IMR-90 (cell line): ENCODE measurements around the gene HMX1. TPM values are rescaled to one million over a fixed set of nuclear protein-coding genes. Genes with fewer than 3 reads are reported as not detected.

ENCODE experiments used
- ATAC-seq: fragments of 200-7000 bp; cut with Tn5 transposase; 2 replicates; pipeline ENCODE4 v1.9.1; 2020; ENCODE audit warnings: low read depth, mild to moderate bottlenecking, moderate library complexity
- BruUV-seq: library from RNA; stranded (reverse); fragments of 400-500 nt; replicated peaks from 2 replicates; lab custom pipeline; 2021; lab: Mats Ljungman, UMichigan
- CTCF ChIA-PET: fragments of 300-600 bp; formaldehyde crosslinking; extraction: SDS; loops from one replicate; lab custom pipeline; 2021; ENCODE audit warnings: antibody characterized with exemption; lab: Yijun Ruan, JAX
- POLR2A ChIA-PET: fragments of 300-600 bp; sonication (Branson Sonifier 250); formaldehyde crosslinking; loops from one replicate; lab custom pipeline; 2022; ENCODE audit warnings: antibody characterized with exemption; ENCODE audit not compliant: unreplicated experiment; lab: Charles Lee
- DNase-seq: peaks from one replicate; pipeline ENCODE4 v3.0.0; 2013
- H2AFZ ChIP-seq: replicated peaks from 2 replicates; pipeline ENCODE3; 2013; ENCODE audit warnings: low read length, mild to moderate bottlenecking; ENCODE audit not compliant: poor library complexity
- H2AK5ac ChIP-seq: 2 replicates; pipeline ENCODE4 v1.6.1; 2013; ENCODE audit warnings: low read depth, low read length, inconsistent platforms
- H2AK9ac ChIP-seq: replicated peaks from 2 replicates; pipeline ENCODE3; 2013; ENCODE audit warnings: mild to moderate bottlenecking, low read depth, low read length, moderate library complexity; ENCODE audit not compliant: poor library complexity
- H2BK120ac ChIP-seq: 2 replicates; pipeline ENCODE4 v1.6.1; 2013; ENCODE audit warnings: low read depth, low read length, inconsistent platforms
- H2BK15ac ChIP-seq: 3 replicates; pipeline ENCODE4 v1.6.1; 2013; ENCODE audit warnings: low read depth, low read length, inconsistent platforms
- H2BK20ac ChIP-seq: 2 replicates; pipeline ENCODE4 v1.6.1; 2013; ENCODE audit warnings: low read depth, mild to moderate bottlenecking, inconsistent platforms, low read length, moderate library complexity
- H2BK5ac ChIP-seq: 2 replicates; pipeline ENCODE4 v1.6.1; 2013; ENCODE audit warnings: mild to moderate bottlenecking, low read depth, low read length, inconsistent platforms; ENCODE audit not compliant: poor library complexity, severe bottlenecking
- H3K14ac ChIP-seq: replicated peaks from 2 replicates; pipeline ENCODE4 v1.6.1; 2013; ENCODE audit warnings: low read depth, low read length, inconsistent platforms
- H3K18ac ChIP-seq: 2 replicates; pipeline ENCODE4 v1.6.1; 2013; ENCODE audit warnings: low read depth, low read length, control low read depth
- H3K23ac ChIP-seq: 2 replicates; pipeline ENCODE4 v1.6.1; 2013; ENCODE audit warnings: low read depth, low read length, inconsistent platforms
- H3K27ac ChIP-seq: 2 replicates; pipeline ENCODE4 v1.5.1; 2013; ENCODE audit warnings: mild to moderate bottlenecking, control low read depth, low read length; ENCODE audit not compliant: insufficient read depth
- H3K27me3 ChIP-seq: 2 replicates; pipeline ENCODE4 v1.6.1; 2013; ENCODE audit warnings: low read length; ENCODE audit not compliant: control insufficient read depth, insufficient read depth
- H3K36me3 ChIP-seq: 2 replicates; pipeline ENCODE4 v1.6.1; 2013; ENCODE audit warnings: low read length, mixed read lengths; ENCODE audit not compliant: control insufficient read depth, insufficient read depth
- H3K4ac ChIP-seq: 2 replicates; pipeline ENCODE4 v1.6.1; 2013; ENCODE audit warnings: low read depth, low read length, inconsistent platforms
- H3K4me1 ChIP-seq: 2 replicates; pipeline ENCODE4 v1.6.1; 2013; ENCODE audit warnings: low read length, mixed read lengths; ENCODE audit not compliant: control insufficient read depth, insufficient read depth
- H3K4me2 ChIP-seq: 2 replicates; pipeline ENCODE4 v1.6.1; 2013; ENCODE audit warnings: low read depth, mild to moderate bottlenecking, control low read depth, low read length, moderate library complexity
- H3K4me3 ChIP-seq: 2 replicates; pipeline ENCODE4 v1.5.1; 2013; ENCODE audit warnings: low read depth, mild to moderate bottlenecking, control low read depth, low read length, moderate library complexity; ENCODE audit not compliant: insufficient read depth
- H3K56ac ChIP-seq: 2 replicates; pipeline ENCODE4 v1.6.1; 2013; ENCODE audit warnings: low read length, inconsistent platforms; ENCODE audit not compliant: insufficient read depth; ENCODE audit errors: extremely low read depth
- H3K79me1 ChIP-seq, 2 experiments: 2 replicates each; pipeline ENCODE4 v1.6.1; 2013; ENCODE audit warnings: low read length in 2 of 2, inconsistent platforms in 1 of 2, low read depth in 1 of 2
- H3K9ac ChIP-seq: 2 replicates; pipeline ENCODE4 v1.6.1; 2013; ENCODE audit warnings: low read depth, low read length, control low read depth
- H3K9me1 ChIP-seq: 2 replicates; pipeline ENCODE4 v1.6.1; 2013; ENCODE audit warnings: low read length, inconsistent platforms; ENCODE audit not compliant: insufficient read depth
- H3K9me3 ChIP-seq: 2 replicates; pipeline ENCODE4 v1.6.1; 2013; ENCODE audit warnings: low read length; ENCODE audit not compliant: control insufficient read depth, insufficient read depth
- H4K20me1 ChIP-seq: 2 replicates; pipeline ENCODE4 v1.6.1; 2013; ENCODE audit warnings: low read length, inconsistent platforms; ENCODE audit not compliant: insufficient read depth
- H4K5ac ChIP-seq: 2 replicates; pipeline ENCODE4 v1.6.1; 2013; ENCODE audit warnings: mild to moderate bottlenecking, low read depth, low read length, control low read depth
- H4K8ac ChIP-seq, 2 experiments: 2 replicates each; pipeline ENCODE4 v1.6.1; 2013; ENCODE audit warnings: low read depth in 2 of 2, low read length in 2 of 2, control low read depth in 1 of 2, inconsistent platforms in 1 of 2
- H4K91ac ChIP-seq: 2 replicates; pipeline ENCODE4 v1.6.1; 2013; ENCODE audit warnings: low read depth, low read length, inconsistent platforms; ENCODE audit not compliant: insufficient read depth
- BHLHE40 ChIP-seq: fragments of 150-350 bp; IDR thresholded peaks from 2 replicates; pipeline ENCODE4 v1.6.1; 2016; ENCODE audit warnings: mild to moderate bottlenecking, low read depth, low read length
- CEBPB ChIP-seq: IDR thresholded peaks from 2 replicates; pipeline ENCODE4 v1.6.1; 2012; ENCODE audit warnings: low read depth, low read length, improper control_type of control experiment
- CHD1 ChIP-seq: IDR thresholded peaks from 2 replicates; pipeline ENCODE4 v1.6.1; 2012; ENCODE audit warnings: low read depth, low read length, improper control_type of control experiment
- FOS ChIP-seq: fragments of 150-350 bp; IDR thresholded peaks from 2 replicates; pipeline ENCODE4 v1.6.1; 2016; ENCODE audit warnings: low read depth, low read length
- MAFK ChIP-seq: IDR thresholded peaks from 2 replicates; pipeline ENCODE4 v1.6.1; 2012; ENCODE audit warnings: low read depth, low read length, improper control_type of control experiment
- MAZ ChIP-seq: IDR thresholded peaks from 2 replicates; pipeline ENCODE4 v1.6.1; 2012; ENCODE audit warnings: low read depth, mild to moderate bottlenecking, low read length, improper control_type of control experiment, moderate library complexity, borderline replicate concordance
- MXI1 ChIP-seq: IDR thresholded peaks from 2 replicates; pipeline ENCODE4 v1.6.1; 2012; ENCODE audit warnings: low read depth, mild to moderate bottlenecking, low read length, moderate library complexity, borderline replicate concordance
- NFE2L2 ChIP-seq: fragments of 150-350 bp; IDR thresholded peaks from 2 replicates; pipeline ENCODE4 v1.6.1; 2016; ENCODE audit warnings: low read depth, mild to moderate bottlenecking, low read length
- POLR2A ChIP-seq: IDR thresholded peaks from 2 replicates; pipeline ENCODE4 v1.6.1; 2012; ENCODE audit warnings: mild to moderate bottlenecking, low read depth, low read length
- RAD21 ChIP-seq: IDR thresholded peaks from 2 replicates; pipeline ENCODE4 v1.6.1; 2012; ENCODE audit warnings: low read length, improper control_type of control experiment
- RCOR1 ChIP-seq: IDR thresholded peaks from 2 replicates; pipeline ENCODE4 v1.6.1; 2012; ENCODE audit warnings: mild to moderate bottlenecking, low read length, improper control_type of control experiment; ENCODE audit not compliant: insufficient replicate concordance
- SMC3 ChIP-seq: fragments of 150-350 bp; IDR thresholded peaks from 2 replicates; pipeline ENCODE4 v1.6.1; 2016; ENCODE audit warnings: low read depth, mild to moderate bottlenecking, antibody characterized with exemption, low read length, moderate library complexity
- WGBS, 2 experiments: methylation state at CpG; one replicate each; pipeline versions ENCODE4 v1.1.5 to v1.1.7; 2013; ENCODE audit warnings: missing lambda C conversion rate in 2 of 2; ENCODE audit not compliant: insufficient read length in 1 of 2; ENCODE audit errors: extremely low coverage in 2 of 2; 5-methylcytosine and 5-hydroxymethylcytosine counted together
- dilution Hi-C: fragments of 300-500 bp; cut with HindIII; formaldehyde crosslinking; loops from one replicate; pipeline ENCODE4 v1.14.3; 2018; ENCODE audit warnings: low sequenced_read_pairs; ENCODE audit not compliant: unreplicated experiment
- in situ Hi-C: fragments of 300-500 bp; cut with MboI; formaldehyde crosslinking; loops from 3 replicates; pipeline ENCODE4 v1.14.3; 2019; ENCODE audit warnings: low sequenced_read_pairs, inconsistent platforms, mixed read lengths
- intact Hi-C: fragments of 100-400 bp; cut with micrococcal nuclease; formaldehyde crosslinking; loops from 2 replicates; pipeline ENCODE4 v1.10.0; 2022
- polyA plus RNA-seq, 3 experiments: library from polyadenylated mRNA; depleted of rRNA; stranded (reverse); fragments of >200 nt; gene quantifications; 2 replicates each; pipeline ENCODE4 v1.2.3, GENCODE V29; 2012; ENCODE audit warnings: low replicate concordance in 1 of 3
- total RNA-seq: library from RNA; depleted of rRNA; stranded (reverse); fragments of >200 nt; gene quantifications from 2 replicates; pipeline ENCODE4 v1.2.3, GENCODE V29; 2012
- TF ChIP-seq, protein P1 (sequence below): conservative IDR thresholded peaks from 2 replicates; pipeline ENCODE4 v1.5.1; 2012; ENCODE audit warnings: mild to moderate bottlenecking, low read depth, low read length, improper control_type of control experiment
- TF ChIP-seq, protein P2 (sequence below): fragments of 150-350 bp; IDR thresholded peaks from 2 replicates; pipeline ENCODE4 v1.6.1; 2017; ENCODE audit warnings: mild to moderate bottlenecking, antibody characterized with exemption, low read length, low read depth
- TF ChIP-seq, protein P3 (sequence below): fragments of 150-350 bp; IDR thresholded peaks from 2 replicates; pipeline ENCODE4 v1.6.1; 2016; ENCODE audit warnings: low read depth, mild to moderate bottlenecking, low read length, moderate library complexity, borderline replicate concordance

Gene HMX1
- total and polyA plus RNA-seq, 2 of the 4 experiments (the other 2 are of a cell fraction) = not detected

DNA sequence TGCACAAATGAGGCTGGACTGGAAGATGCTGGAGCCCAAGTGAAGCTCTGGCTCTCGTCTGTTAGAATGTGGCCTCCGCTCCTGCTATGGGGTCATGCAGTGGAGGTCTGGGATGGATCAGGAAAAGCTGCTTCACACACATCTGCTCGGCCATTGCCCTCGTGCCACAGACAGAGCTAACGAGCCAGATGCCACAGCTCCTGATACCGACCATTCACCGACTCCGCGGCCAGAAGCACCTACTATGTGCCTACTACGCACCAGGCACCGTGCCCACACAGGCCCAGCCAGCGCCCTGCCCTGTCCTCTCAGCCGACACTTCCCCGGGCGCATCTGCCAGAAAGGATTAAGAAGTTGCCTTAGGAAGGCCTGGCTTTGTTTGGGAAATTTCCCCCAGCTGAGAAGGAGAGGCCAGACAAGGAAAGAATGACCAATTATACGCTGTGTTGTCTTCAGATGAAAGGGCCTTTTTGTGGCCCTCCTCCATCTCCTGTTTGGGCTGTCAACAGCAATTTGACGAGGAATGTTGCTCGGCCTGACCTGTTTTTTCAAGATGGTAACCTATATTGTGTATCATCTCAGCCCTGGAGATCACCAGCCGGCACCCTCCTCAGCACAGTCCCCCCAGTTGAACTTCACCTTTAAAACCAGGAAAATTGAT is 34.3 kb downstream of the HMX1 start:
- Histone ChIP-seq H3K14ac (no peak overlapping the region), H3K27ac (no peak overlapping the region), H3K9me3 (peaks cover 4% of the 10 kb centered on the region), H3K36me3 (no peaks in the 10 kb centered on the region), H3K9ac (no peak overlapping the region), H2BK120ac (no peak overlapping the region), H3K4me1 (no peaks in the 10 kb centered on the region), H4K20me1 (no peaks in the 10 kb centered on the region), H3K79me1 (no peaks in the 10 kb centered on the region), H3K27me3 (no peaks in the 10 kb centered on the region), H4K8ac (no peak overlapping the region), H3K4ac (no peak overlapping the region), H3K56ac (no peak overlapping the region), H4K91ac (no peak overlapping the region), H4K5ac (no peak overlapping the region), H2AK5ac (no peak overlapping the region), H2AFZ (no peak overlapping the region), H2AK9ac (no peak overlapping the region), H3K9me1 (no peaks in the 10 kb centered on the region), H2BK20ac (no peak overlapping the region), H3K23ac (no peak overlapping the region), H2BK15ac (no peak overlapping the region), H3K18ac (no peak overlapping the region), H2BK5ac (no peak overlapping the region), H3K4me3 (no peak overlapping the region), H3K4me2 (no peak overlapping the region)
- BruUV-seq = no TSS peak
- no peak for DNase-seq
- in situ Hi-C loops (no loop called here), intact Hi-C loops (no loop called here), dilution Hi-C loops (no loop called here)
- ChIA-PET POLR2A (no interaction called here), CTCF (no interaction called here)
- no peak for ATAC-seq
- 58% methylated on average over 8 of the region's 19 CpGs; no CpG with 5 or more reads in 1 of the 2 experiments for WGBS, 2 experiments
- TF ChIP-seq MAZ = no peak
- TF ChIP-seq, protein P1, sequence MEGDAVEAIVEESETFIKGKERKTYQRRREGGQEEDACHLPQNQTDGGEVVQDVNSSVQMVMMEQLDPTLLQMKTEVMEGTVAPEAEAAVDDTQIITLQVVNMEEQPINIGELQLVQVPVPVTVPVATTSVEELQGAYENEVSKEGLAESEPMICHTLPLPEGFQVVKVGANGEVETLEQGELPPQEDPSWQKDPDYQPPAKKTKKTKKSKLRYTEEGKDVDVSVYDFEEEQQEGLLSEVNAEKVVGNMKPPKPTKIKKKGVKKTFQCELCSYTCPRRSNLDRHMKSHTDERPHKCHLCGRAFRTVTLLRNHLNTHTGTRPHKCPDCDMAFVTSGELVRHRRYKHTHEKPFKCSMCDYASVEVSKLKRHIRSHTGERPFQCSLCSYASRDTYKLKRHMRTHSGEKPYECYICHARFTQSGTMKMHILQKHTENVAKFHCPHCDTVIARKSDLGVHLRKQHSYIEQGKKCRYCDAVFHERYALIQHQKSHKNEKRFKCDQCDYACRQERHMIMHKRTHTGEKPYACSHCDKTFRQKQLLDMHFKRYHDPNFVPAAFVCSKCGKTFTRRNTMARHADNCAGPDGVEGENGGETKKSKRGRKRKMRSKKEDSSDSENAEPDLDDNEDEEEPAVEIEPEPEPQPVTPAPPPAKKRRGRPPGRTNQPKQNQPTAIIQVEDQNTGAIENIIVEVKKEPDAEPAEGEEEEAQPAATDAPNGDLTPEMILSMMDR = no peak
- TF ChIP-seq FOS = no peak
- no peak for TF ChIP-seq BHLHE40
- no peak for TF ChIP-seq NFE2L2
- no peak for TF ChIP-seq POLR2A
- TF ChIP-seq RCOR1 = no peak
- no peak for TF ChIP-seq CEBPB
- no peak for TF ChIP-seq SMC3
- TF ChIP-seq, protein P2, sequence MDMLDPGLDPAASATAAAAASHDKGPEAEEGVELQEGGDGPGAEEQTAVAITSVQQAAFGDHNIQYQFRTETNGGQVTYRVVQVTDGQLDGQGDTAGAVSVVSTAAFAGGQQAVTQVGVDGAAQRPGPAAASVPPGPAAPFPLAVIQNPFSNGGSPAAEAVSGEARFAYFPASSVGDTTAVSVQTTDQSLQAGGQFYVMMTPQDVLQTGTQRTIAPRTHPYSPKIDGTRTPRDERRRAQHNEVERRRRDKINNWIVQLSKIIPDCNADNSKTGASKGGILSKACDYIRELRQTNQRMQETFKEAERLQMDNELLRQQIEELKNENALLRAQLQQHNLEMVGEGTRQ = no peak
- TF ChIP-seq RAD21 = no peak
- TF ChIP-seq MAFK = no peak
- no peak for TF ChIP-seq CHD1
- TF ChIP-seq, protein P3, sequence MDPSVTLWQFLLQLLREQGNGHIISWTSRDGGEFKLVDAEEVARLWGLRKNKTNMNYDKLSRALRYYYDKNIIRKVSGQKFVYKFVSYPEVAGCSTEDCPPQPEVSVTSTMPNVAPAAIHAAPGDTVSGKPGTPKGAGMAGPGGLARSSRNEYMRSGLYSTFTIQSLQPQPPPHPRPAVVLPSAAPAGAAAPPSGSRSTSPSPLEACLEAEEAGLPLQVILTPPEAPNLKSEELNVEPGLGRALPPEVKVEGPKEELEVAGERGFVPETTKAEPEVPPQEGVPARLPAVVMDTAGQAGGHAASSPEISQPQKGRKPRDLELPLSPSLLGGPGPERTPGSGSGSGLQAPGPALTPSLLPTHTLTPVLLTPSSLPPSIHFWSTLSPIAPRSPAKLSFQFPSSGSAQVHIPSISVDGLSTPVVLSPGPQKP = no peak
- TF ChIP-seq MXI1 = no peak
